D721Med (cell line): ENCODE results near the gene PEX11G.

Experiments
- DNase-seq: peaks from one replicate; pipeline ENCODE4 v3.0.0; 2011; ENCODE audit warnings: low spot score; ENCODE audit not compliant: insufficient read length
- FAIRE-seq: peaks from 2 replicates; lab custom pipeline; 2011; peaks lifted over from hg19 to GRCh38; lab: Jason Lieb, UNC
- TF ChIP-seq, protein P1 (sequence below): IDR thresholded peaks from 2 replicates; pipeline ENCODE4 v1.5.1; 2012; ENCODE audit warnings: mild to moderate bottlenecking, control low read depth; ENCODE audit not compliant: insufficient read depth; ENCODE audit errors: missing control alignments

The PEX11G gene

DNA sequence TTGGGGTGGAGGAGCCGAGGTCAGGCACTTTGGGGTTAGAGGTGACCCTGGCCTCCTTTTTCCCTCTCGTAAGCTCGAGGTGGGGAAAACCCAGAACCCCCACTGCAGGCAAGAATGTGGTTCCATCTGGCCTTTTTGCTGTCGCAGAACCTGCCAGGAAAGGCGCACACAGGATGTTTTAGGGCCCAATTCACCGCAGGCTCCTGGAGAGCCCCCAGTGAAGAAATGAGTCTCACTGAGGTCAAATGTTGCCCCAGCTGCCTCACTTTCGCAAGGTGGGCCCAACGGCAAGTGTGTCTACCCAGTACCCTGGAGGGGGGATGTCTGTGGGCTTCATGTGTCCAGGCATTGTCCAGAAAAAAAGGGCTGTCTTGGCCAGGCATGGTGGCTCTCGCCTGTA lies 61.8 kb downstream of the PEX11G start:
- DNase-seq, result no peak
- TF ChIP-seq, protein P1, sequence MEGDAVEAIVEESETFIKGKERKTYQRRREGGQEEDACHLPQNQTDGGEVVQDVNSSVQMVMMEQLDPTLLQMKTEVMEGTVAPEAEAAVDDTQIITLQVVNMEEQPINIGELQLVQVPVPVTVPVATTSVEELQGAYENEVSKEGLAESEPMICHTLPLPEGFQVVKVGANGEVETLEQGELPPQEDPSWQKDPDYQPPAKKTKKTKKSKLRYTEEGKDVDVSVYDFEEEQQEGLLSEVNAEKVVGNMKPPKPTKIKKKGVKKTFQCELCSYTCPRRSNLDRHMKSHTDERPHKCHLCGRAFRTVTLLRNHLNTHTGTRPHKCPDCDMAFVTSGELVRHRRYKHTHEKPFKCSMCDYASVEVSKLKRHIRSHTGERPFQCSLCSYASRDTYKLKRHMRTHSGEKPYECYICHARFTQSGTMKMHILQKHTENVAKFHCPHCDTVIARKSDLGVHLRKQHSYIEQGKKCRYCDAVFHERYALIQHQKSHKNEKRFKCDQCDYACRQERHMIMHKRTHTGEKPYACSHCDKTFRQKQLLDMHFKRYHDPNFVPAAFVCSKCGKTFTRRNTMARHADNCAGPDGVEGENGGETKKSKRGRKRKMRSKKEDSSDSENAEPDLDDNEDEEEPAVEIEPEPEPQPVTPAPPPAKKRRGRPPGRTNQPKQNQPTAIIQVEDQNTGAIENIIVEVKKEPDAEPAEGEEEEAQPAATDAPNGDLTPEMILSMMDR, result no peak
- no peak for FAIRE-seq
